ENCODE data around the gene TBCD. TPM values are rescaled to one million over a fixed set of nuclear protein-coding genes. Genes with fewer than 3 reads are reported as not detected.

TBCD gene
- total RNA-seq, 1 experiment from 2014 or later, result 173 TPM

DNA sequence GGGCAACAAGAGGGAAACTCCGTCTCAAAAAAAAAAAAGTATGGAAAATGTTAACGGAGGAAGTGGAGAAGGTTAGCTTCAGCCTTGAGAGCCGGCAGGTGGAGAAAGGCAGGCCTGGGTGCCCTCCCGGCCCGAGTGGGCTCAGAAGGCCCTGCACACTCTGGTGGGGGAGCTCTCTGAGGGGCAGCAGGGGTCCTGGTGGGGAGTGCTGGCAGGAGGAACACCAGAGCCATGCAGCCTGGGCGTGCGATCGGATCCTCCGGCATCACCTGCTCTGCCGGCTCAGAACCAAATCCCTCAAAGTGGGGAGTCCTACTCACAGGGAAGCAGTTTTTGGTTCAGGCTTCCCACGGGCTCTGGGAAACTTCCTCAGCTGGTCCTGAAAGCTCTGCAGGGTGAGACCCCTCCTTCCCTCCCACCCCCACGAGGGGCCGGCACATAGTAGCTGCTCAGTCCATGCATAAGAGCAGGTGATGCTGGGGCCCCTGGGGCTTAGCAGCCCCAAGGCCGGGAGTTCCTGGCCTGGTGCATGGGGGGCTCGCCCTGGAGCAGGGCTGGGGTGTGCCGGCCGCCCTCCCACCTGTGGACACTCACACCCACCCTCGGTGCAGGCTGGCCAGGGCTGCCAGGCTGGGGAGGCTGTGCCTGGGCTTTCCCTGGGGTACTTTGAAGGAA, 15.2 kb upstream of the TBCD start:
- ChIA-PET POLR2A (no interaction called here), CTCF (interaction anchor here (0.9 kb wide), 1 partner anchor 18 kb away, joined by 3 read pairs; no protein-coding TSS in a partner anchor)
- ATAC-seq (no peak), DNase-seq (ENCODE audit: low spot score) (no peak)
- Mint-ChIP-seq H3K9me3 (peaks cover 25% of the 10 kb centered on the region), H3K27me3 (ENCODE audit: low read depth) (peaks cover 19% of the 10 kb centered on the region), H3K4me3 (peak overlapping the region; percentile 66), H3K4me1 (peaks cover 4% of the 10 kb centered on the region; the same call in 1 of the 2 replicates), H3K36me3 (peaks cover 36% of the 10 kb centered on the region), H3K27ac (no peak overlapping the region)
- TF ChIP-seq, protein P1, sequence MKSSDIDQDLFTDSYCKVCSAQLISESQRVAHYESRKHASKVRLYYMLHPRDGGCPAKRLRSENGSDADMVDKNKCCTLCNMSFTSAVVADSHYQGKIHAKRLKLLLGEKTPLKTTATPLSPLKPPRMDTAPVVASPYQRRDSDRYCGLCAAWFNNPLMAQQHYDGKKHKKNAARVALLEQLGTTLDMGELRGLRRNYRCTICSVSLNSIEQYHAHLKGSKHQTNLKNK (CRISPR knock-in tag; IDR thresholded peaks at IDR 0.05), result no peak
- no peak for TF ChIP-seq CREM (CRISPR knock-in tag; IDR thresholded peaks at IDR 0.05)
- no peak for TF ChIP-seq SP1 (CRISPR knock-in tag; conservative IDR thresholded peaks at IDR 0.05)
- TF ChIP-seq ATF1 (CRISPR knock-in tag; IDR thresholded peaks at IDR 0.05), result no peak
- no peak for TF ChIP-seq TCF7 (CRISPR knock-in tag; IDR thresholded peaks at IDR 0.05; ENCODE audit: low read depth)
- TF ChIP-seq, protein P2, sequence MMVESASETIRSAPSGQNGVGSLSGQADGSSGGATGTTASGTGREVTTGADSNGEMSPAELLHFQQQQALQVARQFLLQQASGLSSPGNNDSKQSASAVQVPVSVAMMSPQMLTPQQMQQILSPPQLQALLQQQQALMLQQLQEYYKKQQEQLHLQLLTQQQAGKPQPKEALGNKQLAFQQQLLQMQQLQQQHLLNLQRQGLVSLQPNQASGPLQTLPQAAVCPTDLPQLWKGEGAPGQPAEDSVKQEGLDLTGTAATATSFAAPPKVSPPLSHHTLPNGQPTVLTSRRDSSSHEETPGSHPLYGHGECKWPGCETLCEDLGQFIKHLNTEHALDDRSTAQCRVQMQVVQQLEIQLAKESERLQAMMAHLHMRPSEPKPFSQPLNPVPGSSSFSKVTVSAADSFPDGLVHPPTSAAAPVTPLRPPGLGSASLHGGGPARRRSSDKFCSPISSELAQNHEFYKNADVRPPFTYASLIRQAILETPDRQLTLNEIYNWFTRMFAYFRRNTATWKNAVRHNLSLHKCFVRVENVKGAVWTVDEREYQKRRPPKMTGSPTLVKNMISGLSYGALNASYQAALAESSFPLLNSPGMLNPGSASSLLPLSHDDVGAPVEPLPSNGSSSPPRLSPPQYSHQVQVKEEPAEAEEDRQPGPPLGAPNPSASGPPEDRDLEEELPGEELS (CRISPR knock-in tag; IDR thresholded peaks at IDR 0.05), result no peak
- no peak for TF ChIP-seq MXD4 (CRISPR knock-in tag; IDR thresholded peaks at IDR 0.05; ENCODE audit: borderline replicate concordance)
- TF ChIP-seq MYBL2 (CRISPR knock-in tag; IDR thresholded peaks at IDR 0.05), result no peak
- no peak for TF ChIP-seq ZNF219 (CRISPR knock-in tag; IDR thresholded peaks at IDR 0.05; ENCODE audit: borderline replicate concordance)
- no peak for TF ChIP-seq RELA (CRISPR knock-in tag; IDR thresholded peaks at IDR 0.05; ENCODE audit: borderline replicate concordance)
- no peak for TF ChIP-seq HMGA2 (CRISPR knock-in tag; IDR thresholded peaks at IDR 0.05)
- no peak for TF ChIP-seq ZBTB21 (CRISPR knock-in tag; IDR thresholded peaks at IDR 0.05; ENCODE audit: borderline replicate concordance)
- TF ChIP-seq NFE2L1 (CRISPR knock-in tag; IDR thresholded peaks at IDR 0.05), result no peak
- TF ChIP-seq, protein P3, sequence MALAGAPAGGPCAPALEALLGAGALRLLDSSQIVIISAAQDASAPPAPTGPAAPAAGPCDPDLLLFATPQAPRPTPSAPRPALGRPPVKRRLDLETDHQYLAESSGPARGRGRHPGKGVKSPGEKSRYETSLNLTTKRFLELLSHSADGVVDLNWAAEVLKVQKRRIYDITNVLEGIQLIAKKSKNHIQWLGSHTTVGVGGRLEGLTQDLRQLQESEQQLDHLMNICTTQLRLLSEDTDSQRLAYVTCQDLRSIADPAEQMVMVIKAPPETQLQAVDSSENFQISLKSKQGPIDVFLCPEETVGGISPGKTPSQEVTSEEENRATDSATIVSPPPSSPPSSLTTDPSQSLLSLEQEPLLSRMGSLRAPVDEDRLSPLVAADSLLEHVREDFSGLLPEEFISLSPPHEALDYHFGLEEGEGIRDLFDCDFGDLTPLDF (CRISPR knock-in tag; IDR thresholded peaks at IDR 0.05), result no peak
- no peak for TF ChIP-seq CREB1 (CRISPR knock-in tag; IDR thresholded peaks at IDR 0.05)

DNA sequence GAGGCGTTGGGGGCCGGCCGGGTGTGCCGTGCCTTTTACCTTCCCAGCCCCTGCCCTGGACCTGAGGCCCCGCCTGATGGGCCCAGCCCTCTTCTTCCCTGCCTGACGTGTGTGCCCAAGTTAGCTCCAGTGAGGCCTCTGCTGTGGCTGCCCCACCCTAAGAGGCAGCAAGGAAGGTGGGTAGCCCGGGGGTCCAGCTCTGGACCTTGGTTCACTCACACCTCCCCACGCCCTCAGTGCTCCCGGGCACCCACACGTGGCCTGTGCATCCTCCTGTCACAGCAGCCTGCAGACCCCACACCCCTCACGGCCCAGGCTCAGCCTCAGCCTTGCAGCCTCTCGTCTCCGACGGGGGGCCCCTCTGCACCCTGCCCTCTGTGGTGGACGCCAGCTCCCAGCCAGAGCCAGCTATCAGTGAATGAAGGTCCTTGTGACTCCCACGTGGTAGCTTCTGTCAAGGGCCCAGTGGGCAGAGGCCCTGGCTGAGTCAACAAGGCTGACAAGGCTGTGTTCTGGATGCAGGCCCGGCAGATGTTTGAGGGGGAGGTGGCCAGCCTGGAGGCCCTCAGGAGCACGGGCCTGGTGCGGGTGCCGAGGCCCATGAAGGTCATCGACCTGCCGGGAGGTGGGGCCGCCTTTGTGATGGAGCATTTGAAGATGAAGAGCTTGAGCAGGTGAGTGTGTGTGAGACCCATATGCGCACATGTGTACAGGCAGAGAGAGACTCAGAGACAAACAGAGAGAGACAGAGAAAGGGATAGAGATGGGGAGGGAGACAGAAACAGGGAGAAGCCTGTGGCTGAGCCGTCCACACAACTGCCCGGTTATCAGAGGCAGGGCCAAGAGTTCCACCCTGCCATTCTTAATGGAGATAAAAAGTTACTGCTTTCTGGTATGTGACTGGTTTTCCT, 13.6 kb upstream of the TBCD start:
- Mint-ChIP-seq H3K36me3 (peaks cover 42% of the 10 kb centered on the region), H3K27me3 (ENCODE audit: low read depth) (peaks cover 13% of the 10 kb centered on the region), H3K4me1 (peaks cover 4% of the 10 kb centered on the region; the same call in 1 of the 2 replicates), H3K9me3 (peaks cover 25% of the 10 kb centered on the region), H3K27ac (no peak overlapping the region), H3K4me3 (no peak overlapping the region)
- ATAC-seq, result no peak
- TF ChIP-seq TEAD4 (CRISPR knock-in tag; IDR thresholded peaks at IDR 0.05) (no peak), GABPB1 (CRISPR knock-in tag; IDR thresholded peaks at IDR 0.05) (peak; percentile 95)
- TF ChIP-seq, protein P4, sequence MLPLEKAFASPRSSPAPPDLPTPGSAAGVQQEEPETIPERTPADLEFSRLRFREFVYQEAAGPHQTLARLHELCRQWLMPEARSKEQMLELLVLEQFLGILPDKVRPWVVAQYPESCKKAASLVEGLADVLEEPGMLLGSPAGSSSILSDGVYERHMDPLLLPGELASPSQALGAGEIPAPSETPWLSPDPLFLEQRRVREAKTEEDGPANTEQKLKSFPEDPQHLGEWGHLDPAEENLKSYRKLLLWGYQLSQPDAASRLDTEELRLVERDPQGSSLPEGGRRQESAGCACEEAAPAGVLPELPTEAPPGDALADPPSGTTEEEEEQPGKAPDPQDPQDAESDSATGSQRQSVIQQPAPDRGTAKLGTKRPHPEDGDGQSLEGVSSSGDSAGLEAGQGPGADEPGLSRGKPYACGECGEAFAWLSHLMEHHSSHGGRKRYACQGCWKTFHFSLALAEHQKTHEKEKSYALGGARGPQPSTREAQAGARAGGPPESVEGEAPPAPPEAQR (CRISPR knock-in tag; IDR thresholded peaks at IDR 0.05), result no peak
- POLR2A ChIA-PET, result no interaction called here
- DNase-seq (ENCODE audit: low spot score), result no peak
- CTCF ChIA-PET, result no interaction called here
